ENCODE measurements around the gene CFAP20DC. TPM values are rescaled to one million over a fixed set of nuclear protein-coding genes. Genes with fewer than 3 reads are reported as not detected.

CFAP20DC gene
- total and polyA plus RNA-seq, 4 donors: 0.98 to 2.1 (median 1.5) TPM

DNA sequence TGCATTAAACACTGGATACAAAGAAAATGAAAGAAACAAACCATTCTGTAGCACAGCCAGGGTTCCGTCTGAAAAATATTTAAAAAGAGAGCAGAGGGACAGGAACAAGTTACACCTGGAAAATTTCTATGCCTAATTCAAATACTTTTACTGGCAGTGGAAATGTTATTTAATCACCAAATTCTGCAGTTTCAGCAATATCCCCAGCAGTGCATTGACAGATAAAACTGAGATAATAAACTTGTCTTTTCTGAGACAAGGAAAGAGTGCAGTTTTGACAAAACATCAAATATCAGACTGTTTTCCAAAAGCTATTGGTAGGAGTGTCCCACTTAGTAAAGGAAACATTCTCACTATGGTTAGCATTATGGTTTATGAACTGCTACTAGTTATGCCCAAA is 209.9 kb downstream of the CFAP20DC start:
- Histone ChIP-seq H3K4me3 (ENCODE audit: low read depth in 1 of 3, low read length in 3 of 3) (no peak overlapping the region), H3K27ac (ENCODE audit: low read depth in 1 of 2, low read length in 2 of 2) (no peak overlapping the region), H3K9me3 (ENCODE audit: control insufficient read depth in 4 of 4, low read length in 3 of 4) (no peaks in the 10 kb centered on the region), H3K9ac (ENCODE audit: low read depth in 1 of 2, low read length in 2 of 2) (no peak overlapping the region), H3K4me1 (ENCODE audit: control insufficient read depth in 4 of 4, insufficient read depth in 4 of 4, low read length in 3 of 4) (no peaks in the 10 kb centered on the region), H3K36me3 (ENCODE audit: control insufficient read depth in 4 of 4, insufficient read depth in 3 of 4, low read depth in 1 of 4, low read length in 3 of 4) (no peaks in the 10 kb centered on the region), H3K27me3 (ENCODE audit: control insufficient read depth in 4 of 4, insufficient read depth in 4 of 4, low read length in 3 of 4) (no peaks in the 10 kb centered on the region)
- 93% methylated on average over 1 of the region's 1 CpG for WGBS
- no peak for DNase-seq (ENCODE audit: low spot score)
- TF ChIP-seq, protein P1, sequence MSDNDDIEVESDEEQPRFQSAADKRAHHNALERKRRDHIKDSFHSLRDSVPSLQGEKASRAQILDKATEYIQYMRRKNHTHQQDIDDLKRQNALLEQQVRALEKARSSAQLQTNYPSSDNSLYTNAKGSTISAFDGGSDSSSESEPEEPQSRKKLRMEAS (IDR thresholded peaks at IDR 0.05): no peak
- TF ChIP-seq RXRA (IDR thresholded peaks at IDR 0.05) (no peak), ZBTB33 (IDR thresholded peaks at IDR 0.05) (no peak), HNF4A (conservative IDR thresholded peaks at IDR 0.05) (no peak), GABPA (IDR thresholded peaks at IDR 0.05 in 1 of 2, conservative IDR thresholded peaks at IDR 0.05 in 1 of 2) (no peak), TAF1 (conservative IDR thresholded peaks at IDR 0.05) (no peak), EGR1 (IDR thresholded peaks at IDR 0.05; ENCODE audit: low read depth in 2 of 2) (no peak), HNF4G (IDR thresholded peaks at IDR 0.05) (no peak)
- TF ChIP-seq, protein P2, sequence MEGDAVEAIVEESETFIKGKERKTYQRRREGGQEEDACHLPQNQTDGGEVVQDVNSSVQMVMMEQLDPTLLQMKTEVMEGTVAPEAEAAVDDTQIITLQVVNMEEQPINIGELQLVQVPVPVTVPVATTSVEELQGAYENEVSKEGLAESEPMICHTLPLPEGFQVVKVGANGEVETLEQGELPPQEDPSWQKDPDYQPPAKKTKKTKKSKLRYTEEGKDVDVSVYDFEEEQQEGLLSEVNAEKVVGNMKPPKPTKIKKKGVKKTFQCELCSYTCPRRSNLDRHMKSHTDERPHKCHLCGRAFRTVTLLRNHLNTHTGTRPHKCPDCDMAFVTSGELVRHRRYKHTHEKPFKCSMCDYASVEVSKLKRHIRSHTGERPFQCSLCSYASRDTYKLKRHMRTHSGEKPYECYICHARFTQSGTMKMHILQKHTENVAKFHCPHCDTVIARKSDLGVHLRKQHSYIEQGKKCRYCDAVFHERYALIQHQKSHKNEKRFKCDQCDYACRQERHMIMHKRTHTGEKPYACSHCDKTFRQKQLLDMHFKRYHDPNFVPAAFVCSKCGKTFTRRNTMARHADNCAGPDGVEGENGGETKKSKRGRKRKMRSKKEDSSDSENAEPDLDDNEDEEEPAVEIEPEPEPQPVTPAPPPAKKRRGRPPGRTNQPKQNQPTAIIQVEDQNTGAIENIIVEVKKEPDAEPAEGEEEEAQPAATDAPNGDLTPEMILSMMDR (IDR thresholded peaks at IDR 0.05; ENCODE audit: low read depth, low read length, missing input control): no peak
- TF ChIP-seq, protein P3, sequence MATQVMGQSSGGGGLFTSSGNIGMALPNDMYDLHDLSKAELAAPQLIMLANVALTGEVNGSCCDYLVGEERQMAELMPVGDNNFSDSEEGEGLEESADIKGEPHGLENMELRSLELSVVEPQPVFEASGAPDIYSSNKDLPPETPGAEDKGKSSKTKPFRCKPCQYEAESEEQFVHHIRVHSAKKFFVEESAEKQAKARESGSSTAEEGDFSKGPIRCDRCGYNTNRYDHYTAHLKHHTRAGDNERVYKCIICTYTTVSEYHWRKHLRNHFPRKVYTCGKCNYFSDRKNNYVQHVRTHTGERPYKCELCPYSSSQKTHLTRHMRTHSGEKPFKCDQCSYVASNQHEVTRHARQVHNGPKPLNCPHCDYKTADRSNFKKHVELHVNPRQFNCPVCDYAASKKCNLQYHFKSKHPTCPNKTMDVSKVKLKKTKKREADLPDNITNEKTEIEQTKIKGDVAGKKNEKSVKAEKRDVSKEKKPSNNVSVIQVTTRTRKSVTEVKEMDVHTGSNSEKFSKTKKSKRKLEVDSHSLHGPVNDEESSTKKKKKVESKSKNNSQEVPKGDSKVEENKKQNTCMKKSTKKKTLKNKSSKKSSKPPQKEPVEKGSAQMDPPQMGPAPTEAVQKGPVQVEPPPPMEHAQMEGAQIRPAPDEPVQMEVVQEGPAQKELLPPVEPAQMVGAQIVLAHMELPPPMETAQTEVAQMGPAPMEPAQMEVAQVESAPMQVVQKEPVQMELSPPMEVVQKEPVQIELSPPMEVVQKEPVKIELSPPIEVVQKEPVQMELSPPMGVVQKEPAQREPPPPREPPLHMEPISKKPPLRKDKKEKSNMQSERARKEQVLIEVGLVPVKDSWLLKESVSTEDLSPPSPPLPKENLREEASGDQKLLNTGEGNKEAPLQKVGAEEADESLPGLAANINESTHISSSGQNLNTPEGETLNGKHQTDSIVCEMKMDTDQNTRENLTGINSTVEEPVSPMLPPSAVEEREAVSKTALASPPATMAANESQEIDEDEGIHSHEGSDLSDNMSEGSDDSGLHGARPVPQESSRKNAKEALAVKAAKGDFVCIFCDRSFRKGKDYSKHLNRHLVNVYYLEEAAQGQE (IDR thresholded peaks at IDR 0.05): no peak
- TF ChIP-seq, protein P4, sequence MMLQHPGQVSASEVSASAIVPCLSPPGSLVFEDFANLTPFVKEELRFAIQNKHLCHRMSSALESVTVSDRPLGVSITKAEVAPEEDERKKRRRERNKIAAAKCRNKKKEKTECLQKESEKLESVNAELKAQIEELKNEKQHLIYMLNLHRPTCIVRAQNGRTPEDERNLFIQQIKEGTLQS (IDR thresholded peaks at IDR 0.05): no peak

- Histone ChIP-seq H3K9ac (ENCODE audit: low read depth in 1 of 2, low read length in 2 of 2) (no peak overlapping the region), H3K4me3 (ENCODE audit: low read depth in 1 of 3, low read length in 3 of 3) (no peak overlapping the region), H3K36me3 (ENCODE audit: control insufficient read depth in 4 of 4, insufficient read depth in 3 of 4, low read depth in 1 of 4, low read length in 3 of 4) (no peaks in the 10 kb centered on the region), H3K27ac (ENCODE audit: low read depth in 1 of 2, low read length in 2 of 2) (no peak overlapping the region), H3K4me1 (ENCODE audit: control insufficient read depth in 4 of 4, insufficient read depth in 4 of 4, low read length in 3 of 4) (no peaks in the 10 kb centered on the region), H3K9me3 (ENCODE audit: control insufficient read depth in 4 of 4, low read length in 3 of 4) (no peaks in the 10 kb centered on the region), H3K27me3 (ENCODE audit: control insufficient read depth in 4 of 4, insufficient read depth in 4 of 4, low read length in 3 of 4) (no peaks in the 10 kb centered on the region)
- no peak for DNase-seq (ENCODE audit: low spot score)
- no peak for TF ChIP-seq RXRA (IDR thresholded peaks at IDR 0.05)
- TF ChIP-seq RAD21 (IDR thresholded peaks at IDR 0.05): no peak
- TF ChIP-seq, protein P4 (IDR thresholded peaks at IDR 0.05): no peak
- no peak for TF ChIP-seq SP1 (IDR thresholded peaks at IDR 0.05)
- TF ChIP-seq, protein P1 (IDR thresholded peaks at IDR 0.05): no peak
- TF ChIP-seq, protein P3 (IDR thresholded peaks at IDR 0.05): no peak
- TF ChIP-seq NR2F2 (IDR thresholded peaks at IDR 0.05): no peak
- TF ChIP-seq, protein P2 (IDR thresholded peaks at IDR 0.05; ENCODE audit: low read depth, low read length, missing input control): no peak
- no peak for TF ChIP-seq FOXA2 (IDR thresholded peaks at IDR 0.05)
- TF ChIP-seq FOXA1 (IDR thresholded peaks at IDR 0.05): no peak
- no peak for TF ChIP-seq EGR1 (IDR thresholded peaks at IDR 0.05; ENCODE audit: low read depth in 2 of 2)
- no peak for TF ChIP-seq JUND (IDR thresholded peaks at IDR 0.05)
- TF ChIP-seq HNF4G (IDR thresholded peaks at IDR 0.05): no peak
Measured at GRCh38 chr3:58839187-58839586, 210.6 kb downstream of the CFAP20DC start.
